Measurements from ENCODE around the gene RNASE4. TPM values are rescaled to one million over a fixed set of nuclear protein-coding genes. Genes with fewer than 3 reads are reported as not detected.
"Not testable (repeated sequence)": the region's sequence is repeated elsewhere in the genome, so short reads cannot be mapped to it uniquely, and the experiment has no call there.

The RNASE4 gene
- polyA plus RNA-seq, 1 donor from 2014 or later = 9.0 TPM

GRCh38 chr14:20700965-20701364 lies 16.6 kb downstream of the RNASE4 start:
- not testable (repeated sequence) for H3K4me3 Mint-ChIP-seq, H3K27ac Mint-ChIP-seq, H3K27me3 Mint-ChIP-seq, H3K9me3 Mint-ChIP-seq, H3K36me3 Mint-ChIP-seq, H3K4me1 Mint-ChIP-seq

- no peaks in the 10 kb centered on the region for H3K36me3 Mint-ChIP-seq
- peaks cover 0 to 4% (median 0%) of the 10 kb centered on the region in 3 donors for H3K9me3 Mint-ChIP-seq
- no peak overlapping the region for H3K27ac Mint-ChIP-seq
Measured at GRCh38 chr14:20706657-20707355, 22.4 kb downstream of the RNASE4 start.

GRCh38 chr14:20707622-20708021 lies 23.3 kb downstream of the RNASE4 start:
- no peaks in the 10 kb centered on the region for H3K27me3 Mint-ChIP-seq
- H3K27ac Mint-ChIP-seq = no peak overlapping the region
- peaks cover 0 to 4% (median 0%) of the 10 kb centered on the region in 3 donors for H3K9me3 Mint-ChIP-seq
- H3K4me3 Mint-ChIP-seq = no peak overlapping the region
- no peaks in the 10 kb centered on the region for H3K36me3 Mint-ChIP-seq
- no peaks in the 10 kb centered on the region for H3K4me1 Mint-ChIP-seq

More at GRCh38 chr14:20706657-20707355, 22.4 kb downstream of the RNASE4 start:
- H3K4me3 Mint-ChIP-seq = no peak overlapping the region
- H3K27me3 Mint-ChIP-seq = no peaks in the 10 kb centered on the region
- H3K4me1 Mint-ChIP-seq = no peaks in the 10 kb centered on the region

GRCh38 chr14:20711261-20711660 lies 26.9 kb downstream of the RNASE4 start:
- H3K27ac Mint-ChIP-seq = no peak overlapping the region
- peaks cover 5 to 22% (median 18%) of the 10 kb centered on the region in 3 donors for H3K4me1 Mint-ChIP-seq
- no peak overlapping the region for H3K4me3 Mint-ChIP-seq
- H3K9me3 Mint-ChIP-seq = peaks cover 2 to 7% (median 4%) of the 10 kb centered on the region in 3 donors
- no peaks in the 10 kb centered on the region for H3K36me3 Mint-ChIP-seq
- peaks cover 6% of the 10 kb centered on the region for H3K27me3 Mint-ChIP-seq

GRCh38 chr14:20711685-20712084 lies 27.3 kb downstream of the RNASE4 start:
- H3K36me3 Mint-ChIP-seq = no peaks in the 10 kb centered on the region
- H3K4me1 Mint-ChIP-seq = peaks cover 5 to 22% (median 18%) of the 10 kb centered on the region in 3 donors
- H3K27me3 Mint-ChIP-seq = peaks cover 6% of the 10 kb centered on the region
- H3K27ac Mint-ChIP-seq = no peak overlapping the region
- H3K9me3 Mint-ChIP-seq = peaks cover 2 to 7% (median 4%) of the 10 kb centered on the region in 3 donors
- H3K4me3 Mint-ChIP-seq = no peak overlapping the region

GRCh38 chr14:20712904-20713303 lies 28.5 kb downstream of the RNASE4 start:
- Mint-ChIP-seq H3K9me3 (peaks cover 0 to 7% (median 2%) of the 10 kb centered on the region in 3 donors), H3K27ac (peak overlapping the region in 1 of 3 donors; percentile 5), H3K4me1 (peaks cover 5 to 22% (median 21%) of the 10 kb centered on the region in 3 donors), H3K27me3 (peaks cover 6% of the 10 kb centered on the region), H3K4me3 (no peak overlapping the region), H3K36me3 (no peaks in the 10 kb centered on the region)

- Mint-ChIP-seq H3K27me3 (peaks cover 12% of the 10 kb centered on the region), H3K9me3 (peaks cover 0 to 7% (median 2%) of the 10 kb centered on the region in 3 donors), H3K4me1 (peaks cover 5 to 26% (median 25%) of the 10 kb centered on the region in 3 donors), H3K27ac (peak overlapping the region; percentile 64 to 89 (median 81)), H3K4me3 (peak overlapping the region in 1 of 4 donors; percentile 15), H3K36me3 (no peaks in the 10 kb centered on the region)
Measured at GRCh38 chr14:20714593-20715250, 30.4 kb downstream of the RNASE4 start.

- Mint-ChIP-seq H3K36me3 (no peaks in the 10 kb centered on the region), H3K4me3 (peak overlapping the region in 2 of 4 donors; percentile 14 to 22), H3K27me3 (peaks cover 24% of the 10 kb centered on the region), H3K9me3 (peaks cover 0 to 11% (median 0%) of the 10 kb centered on the region in 3 donors), H3K4me1 (peaks cover 3 to 36% (median 20%) of the 10 kb centered on the region in 3 donors), H3K27ac (peak overlapping the region in 1 of 3 donors; percentile 27)
Measured at GRCh38 chr14:20719777-20720176, 35.4 kb downstream of the RNASE4 start.

GRCh38 chr14:20720741-20721140 lies 36.4 kb downstream of the RNASE4 start:
- no peaks in the 10 kb centered on the region for H3K36me3 Mint-ChIP-seq
- peak overlapping the region in 1 of 3 donors; percentile 8 for H3K27ac Mint-ChIP-seq
- no peak overlapping the region for H3K4me3 Mint-ChIP-seq
- peaks cover 0 to 6% (median 0%) of the 10 kb centered on the region in 3 donors for H3K9me3 Mint-ChIP-seq
- H3K27me3 Mint-ChIP-seq = peaks cover 26% of the 10 kb centered on the region
- H3K4me1 Mint-ChIP-seq = peaks cover 0 to 29% (median 15%) of the 10 kb centered on the region in 3 donors

- Mint-ChIP-seq H3K27ac (no peak overlapping the region), H3K27me3 (peaks cover 31% of the 10 kb centered on the region), H3K36me3 (peaks cover 3% of the 10 kb centered on the region), H3K4me3 (peak overlapping the region in 1 of 4 donors; percentile 56), H3K4me1 (peaks cover 6 to 36% (median 16%) of the 10 kb centered on the region in 3 donors), H3K9me3 (peaks cover 0 to 5% (median 0%) of the 10 kb centered on the region in 3 donors)
Measured at GRCh38 chr14:20722016-20722415, 37.7 kb downstream of the RNASE4 start.

- peak overlapping the region in 1 of 4 donors; percentile 52 for H3K4me3 Mint-ChIP-seq
- H3K36me3 Mint-ChIP-seq = peaks cover 3% of the 10 kb centered on the region
- H3K27ac Mint-ChIP-seq = no peak overlapping the region
- peaks cover 0 to 5% (median 0%) of the 10 kb centered on the region in 3 donors for H3K9me3 Mint-ChIP-seq
- H3K27me3 Mint-ChIP-seq = peaks cover 40% of the 10 kb centered on the region
- H3K4me1 Mint-ChIP-seq = peaks cover 6 to 36% (median 16%) of the 10 kb centered on the region in 3 donors
Measured at GRCh38 chr14:20723488-20723887, 39.1 kb downstream of the RNASE4 start.

- not testable (repeated sequence) for H3K27ac Mint-ChIP-seq, H3K9me3 Mint-ChIP-seq, H3K36me3 Mint-ChIP-seq
- Mint-ChIP-seq H3K4me3 (peak overlapping the region in 2 of 4 donors; percentile 15 to 51), H3K27me3 (peaks cover 36% of the 10 kb centered on the region), H3K4me1 (peaks cover 6 to 23% (median 9%) of the 10 kb centered on the region in 3 donors)
Measured at GRCh38 chr14:20726121-20726520, 41.8 kb downstream of the RNASE4 start.

GRCh38 chr14:20726531-20726930 lies 42.2 kb downstream of the RNASE4 start:
- peak overlapping the region in 2 of 4 donors; percentile 15 to 51 for H3K4me3 Mint-ChIP-seq

GRCh38 chr14:20730891-20731290 lies 46.5 kb downstream of the RNASE4 start:
- Mint-ChIP-seq H3K36me3 (peaks cover 3% of the 10 kb centered on the region), H3K4me3 (no peak overlapping the region), H3K27ac (no peak overlapping the region), H3K27me3 (peaks cover 15% of the 10 kb centered on the region), H3K9me3 (peaks cover 0 to 1% (median 0%) of the 10 kb centered on the region in 3 donors), H3K4me1 (peaks cover 10 to 18% (median 15%) of the 10 kb centered on the region in 3 donors)

More at GRCh38 chr14:20726531-20726930, 42.2 kb downstream of the RNASE4 start:
- Mint-ChIP-seq H3K4me1 (peaks cover 6 to 23% (median 9%) of the 10 kb centered on the region in 3 donors), H3K27ac (no peak overlapping the region), H3K9me3 (peaks cover 0 to 5% (median 0%) of the 10 kb centered on the region in 3 donors), H3K27me3 (peaks cover 36% of the 10 kb centered on the region), H3K36me3 (peaks cover 3% of the 10 kb centered on the region)

GRCh38 chr14:20732477-20732876 lies 48.1 kb downstream of the RNASE4 start:
- Mint-ChIP-seq H3K9me3 (no peaks in the 10 kb centered on the region), H3K36me3 (no peaks in the 10 kb centered on the region), H3K4me3 (no peak overlapping the region), H3K27ac (no peak overlapping the region), H3K27me3 (peaks cover 6% of the 10 kb centered on the region), H3K4me1 (peaks cover 4 to 12% (median 10%) of the 10 kb centered on the region in 3 donors)

All from IgD-negative memory B cell (primary cell).